ENCODE data around the gene EEFSEC. TPM values are rescaled to one million over a fixed set of nuclear protein-coding genes. Genes with fewer than 3 reads are reported as not detected.

Gene EEFSEC
- total RNA-seq, 1 donor, result 5.1 TPM

- Histone ChIP-seq H3K4me1 (ENCODE audit: insufficient read depth, low read length) (peaks cover 6% of the 10 kb centered on the region), H3K36me3 (ENCODE audit: insufficient read depth, low read length) (no peaks in the 10 kb centered on the region), H3K27ac (ENCODE audit: low read depth, low read length) (no peak overlapping the region), H3K9me3 (ENCODE audit: low read depth, low read length) (no peaks in the 10 kb centered on the region), H4K20me1 (ENCODE audit: insufficient read depth, low read length) (peaks cover 12% of the 10 kb centered on the region), H3K27me3 (ENCODE audit: insufficient read depth, low read length) (no peaks in the 10 kb centered on the region), H3K4me2 (ENCODE audit: insufficient read depth, low read length) (no peak overlapping the region), H3K79me2 (ENCODE audit: insufficient read depth, low read length) (no peaks in the 10 kb centered on the region), H2AFZ (ENCODE audit: low read length) (no peak overlapping the region), H3K4me3 (ENCODE audit: insufficient read depth, low read length) (no peak overlapping the region)
- peak; percentile 52 for DNase-seq (ENCODE audit: insufficient read length, low spot score, missing footprints)
- no peak for TF ChIP-seq CTCF (IDR thresholded peaks at IDR 0.05; ENCODE audit: extremely low read depth, low read depth, low read length)
Observed at GRCh38 chr3:128353361-128353965, 200.2 kb downstream of the EEFSEC start.

GRCh38 chr3:128353991-128354687 is 200.9 kb downstream of the EEFSEC start:
- H3K4me1 ChIP-seq (ENCODE audit: insufficient read depth, low read length), result peaks cover 6% of the 10 kb centered on the region
- H3K4me2 ChIP-seq (ENCODE audit: insufficient read depth, low read length), result no peak overlapping the region

GRCh38 chr3:128354788-128355542 is 201.7 kb downstream of the EEFSEC start:
- no peak for TF ChIP-seq CTCF (IDR thresholded peaks at IDR 0.05; ENCODE audit: extremely low read depth, low read depth, low read length)
- H2AFZ ChIP-seq (ENCODE audit: low read length), result no peak overlapping the region
- H4K20me1 ChIP-seq (ENCODE audit: insufficient read depth, low read length), result peaks cover 12% of the 10 kb centered on the region
- H3K27ac ChIP-seq (ENCODE audit: low read depth, low read length), result no peak overlapping the region
- no peaks in the 10 kb centered on the region for H3K27me3 ChIP-seq (ENCODE audit: insufficient read depth, low read length)
- no peaks in the 10 kb centered on the region for H3K36me3 ChIP-seq (ENCODE audit: insufficient read depth, low read length)
- no peaks in the 10 kb centered on the region for H3K79me2 ChIP-seq (ENCODE audit: insufficient read depth, low read length)
- H3K4me2 ChIP-seq (ENCODE audit: insufficient read depth, low read length), result no peak overlapping the region
- peak; percentile 38 for DNase-seq (ENCODE audit: insufficient read length, low spot score, missing footprints)
- H3K4me1 ChIP-seq (ENCODE audit: insufficient read depth, low read length), result peaks cover 7% of the 10 kb centered on the region
- H3K9me3 ChIP-seq (ENCODE audit: low read depth, low read length), result no peaks in the 10 kb centered on the region
- H3K4me3 ChIP-seq (ENCODE audit: insufficient read depth, low read length), result no peak overlapping the region

More at GRCh38 chr3:128353991-128354687, 200.9 kb downstream of the EEFSEC start:
- no peak for TF ChIP-seq CTCF (IDR thresholded peaks at IDR 0.05; ENCODE audit: extremely low read depth, low read depth, low read length)
- Histone ChIP-seq H3K9me3 (ENCODE audit: low read depth, low read length) (no peaks in the 10 kb centered on the region), H3K79me2 (ENCODE audit: insufficient read depth, low read length) (no peaks in the 10 kb centered on the region), H3K27ac (ENCODE audit: low read depth, low read length) (no peak overlapping the region), H3K4me3 (ENCODE audit: insufficient read depth, low read length) (no peak overlapping the region), H3K27me3 (ENCODE audit: insufficient read depth, low read length) (no peaks in the 10 kb centered on the region), H3K36me3 (ENCODE audit: insufficient read depth, low read length) (no peaks in the 10 kb centered on the region), H4K20me1 (ENCODE audit: insufficient read depth, low read length) (peaks cover 12% of the 10 kb centered on the region), H2AFZ (ENCODE audit: low read length) (no peak overlapping the region)
- DNase-seq (ENCODE audit: insufficient read length, low spot score, missing footprints), result peak; percentile 88

- Histone ChIP-seq H3K4me2 (ENCODE audit: insufficient read depth, low read length) (no peak overlapping the region), H3K27ac (ENCODE audit: low read depth, low read length) (no peak overlapping the region), H3K4me3 (ENCODE audit: insufficient read depth, low read length) (no peak overlapping the region), H3K36me3 (ENCODE audit: insufficient read depth, low read length) (no peaks in the 10 kb centered on the region), H4K20me1 (ENCODE audit: insufficient read depth, low read length) (peaks cover 12% of the 10 kb centered on the region), H3K9me3 (ENCODE audit: low read depth, low read length) (no peaks in the 10 kb centered on the region), H3K27me3 (ENCODE audit: insufficient read depth, low read length) (no peaks in the 10 kb centered on the region), H3K4me1 (ENCODE audit: insufficient read depth, low read length) (peaks cover 12% of the 10 kb centered on the region), H2AFZ (ENCODE audit: low read length) (no peak overlapping the region), H3K79me2 (ENCODE audit: insufficient read depth, low read length) (no peaks in the 10 kb centered on the region)
- DNase-seq (ENCODE audit: insufficient read length, low spot score, missing footprints), result peak; percentile 59
- TF ChIP-seq CTCF (IDR thresholded peaks at IDR 0.05; ENCODE audit: extremely low read depth, low read depth, low read length), result no peak
Observed at GRCh38 chr3:128355543-128355919, 202.2 kb downstream of the EEFSEC start.
